ENCODE data around the gene WDR59.

The WDR59 gene

GRCh38 chr16:74837056-74837455, 147.9 kb downstream of the WDR59 start:
- TF ChIP-seq, protein P1, sequence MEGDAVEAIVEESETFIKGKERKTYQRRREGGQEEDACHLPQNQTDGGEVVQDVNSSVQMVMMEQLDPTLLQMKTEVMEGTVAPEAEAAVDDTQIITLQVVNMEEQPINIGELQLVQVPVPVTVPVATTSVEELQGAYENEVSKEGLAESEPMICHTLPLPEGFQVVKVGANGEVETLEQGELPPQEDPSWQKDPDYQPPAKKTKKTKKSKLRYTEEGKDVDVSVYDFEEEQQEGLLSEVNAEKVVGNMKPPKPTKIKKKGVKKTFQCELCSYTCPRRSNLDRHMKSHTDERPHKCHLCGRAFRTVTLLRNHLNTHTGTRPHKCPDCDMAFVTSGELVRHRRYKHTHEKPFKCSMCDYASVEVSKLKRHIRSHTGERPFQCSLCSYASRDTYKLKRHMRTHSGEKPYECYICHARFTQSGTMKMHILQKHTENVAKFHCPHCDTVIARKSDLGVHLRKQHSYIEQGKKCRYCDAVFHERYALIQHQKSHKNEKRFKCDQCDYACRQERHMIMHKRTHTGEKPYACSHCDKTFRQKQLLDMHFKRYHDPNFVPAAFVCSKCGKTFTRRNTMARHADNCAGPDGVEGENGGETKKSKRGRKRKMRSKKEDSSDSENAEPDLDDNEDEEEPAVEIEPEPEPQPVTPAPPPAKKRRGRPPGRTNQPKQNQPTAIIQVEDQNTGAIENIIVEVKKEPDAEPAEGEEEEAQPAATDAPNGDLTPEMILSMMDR (IDR thresholded peaks at IDR 0.05): no peak

DNA sequence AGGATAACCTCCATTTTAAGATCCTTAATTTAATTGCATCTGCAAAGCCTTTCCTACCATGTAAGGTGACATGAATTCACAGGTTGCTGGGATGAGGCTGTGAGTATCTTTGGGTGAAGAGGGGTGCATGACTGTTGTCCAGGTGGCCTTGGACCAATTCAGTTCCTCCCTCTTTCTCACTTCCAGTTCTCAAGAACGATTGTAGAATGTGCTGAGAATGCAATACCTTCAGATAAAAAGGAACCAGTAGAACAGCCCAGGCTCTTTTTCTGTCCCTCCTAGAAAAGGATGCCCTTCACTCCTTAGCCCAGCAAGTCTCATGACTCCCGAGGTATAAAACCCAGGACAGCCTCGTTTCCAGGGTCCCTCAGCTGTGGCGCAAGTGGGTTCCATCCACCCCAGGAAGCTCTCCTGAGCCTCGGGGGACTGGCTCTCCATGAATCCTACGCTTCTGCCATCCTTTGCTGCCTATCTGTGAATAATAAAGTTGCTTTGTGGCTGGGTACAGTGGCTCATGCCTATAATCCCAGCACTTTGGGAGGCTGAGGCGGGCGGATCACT, 148.7 kb downstream of the WDR59 start:
- TF ChIP-seq, protein P1 (IDR thresholded peaks at IDR 0.05): no peak

DNA sequence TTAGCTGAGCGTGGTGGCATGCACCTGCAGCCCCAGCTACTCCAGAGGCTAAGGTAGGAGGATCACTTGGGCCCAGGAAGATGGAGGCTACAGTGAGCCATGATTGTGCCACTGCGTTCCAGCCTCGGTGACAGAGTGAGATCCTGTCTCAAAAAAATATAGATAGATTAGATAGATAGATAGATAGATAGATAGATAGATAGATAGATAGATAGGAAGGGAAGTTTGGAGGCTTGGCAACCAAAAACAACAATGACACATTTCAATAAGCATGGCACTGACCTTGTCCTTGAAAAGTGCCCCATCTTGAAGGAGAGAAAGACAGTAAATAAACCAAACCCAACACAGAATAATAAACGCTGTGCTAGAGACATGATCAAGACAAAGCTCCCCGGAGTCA, 152.7 kb downstream of the WDR59 start:
- TF ChIP-seq, protein P1 (IDR thresholded peaks at IDR 0.05): no peak

GRCh38 chr16:74831467-74831866, 153.5 kb downstream of the WDR59 start:
- TF ChIP-seq, protein P1 (IDR thresholded peaks at IDR 0.05): no peak

- TF ChIP-seq, protein P1 (IDR thresholded peaks at IDR 0.05): no peak
These were observed 154.3 kb downstream of the WDR59 start for GRCh38 chr16:74830648-74831047.

DNA sequence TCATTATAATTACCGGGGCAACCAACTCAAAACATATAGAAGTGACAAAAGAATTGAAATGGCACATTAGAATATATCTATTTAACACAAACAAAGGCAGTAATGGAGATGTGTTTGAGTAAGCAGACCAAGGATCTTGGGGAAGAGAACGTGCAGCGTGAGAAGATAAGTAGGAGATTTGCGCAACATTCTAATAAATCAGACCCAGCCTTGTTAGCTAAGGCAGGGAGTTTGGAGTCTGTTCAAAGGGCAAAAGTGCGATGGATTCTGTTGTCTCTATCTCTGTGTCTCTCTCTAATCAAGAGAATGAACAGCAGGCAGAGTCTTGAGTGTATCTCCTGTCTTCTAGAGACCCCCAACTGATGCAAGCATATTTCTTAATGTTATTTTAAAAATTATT, 155.3 kb downstream of the WDR59 start:
- TF ChIP-seq, protein P1 (IDR thresholded peaks at IDR 0.05): no peak

DNA sequence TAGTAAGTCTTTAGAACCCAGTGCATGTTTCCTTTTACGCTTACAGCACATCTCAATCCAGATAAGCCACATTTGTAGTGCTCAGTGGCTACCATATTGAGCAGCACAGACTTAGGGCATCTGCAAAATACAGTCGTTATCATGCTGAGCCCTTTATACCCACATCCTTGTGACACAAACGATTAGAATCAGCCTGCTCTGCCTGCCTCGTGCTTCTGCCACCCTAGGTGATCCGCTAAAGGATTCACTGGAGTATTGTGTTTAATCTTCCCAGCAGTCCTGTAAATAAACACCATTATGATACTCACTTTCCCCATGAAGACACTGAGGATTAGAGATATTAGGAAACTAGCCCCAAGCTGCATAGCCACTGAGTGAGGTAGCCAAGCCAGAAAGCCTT, 159.0 kb downstream of the WDR59 start:
- TF ChIP-seq, protein P1 (IDR thresholded peaks at IDR 0.05): no peak

GRCh38 chr16:74825016-74825415, 159.9 kb downstream of the WDR59 start:
- TF ChIP-seq, protein P1 (IDR thresholded peaks at IDR 0.05): no peak
